Stimulated activated CD4-positive, alpha-beta T cell treated with anti-CD3 and anti-CD28 coated beads, Interleukin-15, amount 100 ng/mL, for 24 hours (primary cell): ENCODE results near the gene TMEM225B.
"Not testable (repeated sequence)": the region's sequence is repeated elsewhere in the genome, so short reads cannot be mapped to it uniquely, and the experiment has no call there.

Experiments
- DNase-seq: peaks from one replicate; pipeline ENCODE4 v3.0.0-alpha.2; 2020

The TMEM225B gene

DNA sequence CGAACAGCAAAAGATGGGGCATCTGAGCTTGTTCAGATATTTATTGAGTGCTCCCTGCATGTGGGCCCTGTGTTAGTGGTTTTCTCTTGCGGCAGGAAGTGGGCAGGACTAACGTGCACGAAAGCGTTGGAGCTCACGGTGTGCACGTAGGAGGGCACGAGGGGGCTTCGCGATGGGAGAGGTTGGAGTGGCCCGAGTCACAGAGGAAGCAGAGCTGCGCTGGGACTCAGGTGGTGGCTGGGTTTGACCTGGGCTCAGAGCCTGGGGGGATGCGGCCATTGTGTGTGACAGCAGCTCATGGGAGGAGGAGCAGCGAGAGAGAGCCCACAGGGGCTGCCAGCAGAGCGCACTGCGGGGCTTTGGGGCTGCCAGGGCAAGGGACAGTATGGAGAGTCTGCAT is 26.4 kb downstream of the TMEM225B start:
- peak; percentile 84 for DNase-seq

DNA sequence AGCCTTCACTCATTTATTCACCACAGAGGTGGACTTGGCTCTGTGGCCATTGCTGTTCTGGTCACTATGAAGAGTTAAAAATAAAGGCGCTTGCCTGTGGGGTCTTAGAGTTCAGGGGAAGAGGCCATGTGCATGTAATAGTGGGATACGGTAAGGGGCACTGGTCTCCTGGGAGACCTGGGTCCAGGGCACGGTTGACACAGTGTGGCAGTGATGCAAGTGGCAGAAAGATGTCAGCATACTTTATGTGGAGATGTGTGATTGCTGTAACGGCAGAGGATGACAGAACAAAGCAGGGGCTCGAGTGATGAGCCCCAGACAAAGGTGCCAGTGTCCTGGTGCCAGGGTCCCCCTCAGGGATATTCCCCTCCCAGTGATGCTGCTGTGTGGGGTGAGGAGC is 27.3 kb downstream of the TMEM225B start:
- no peak for DNase-seq

DNA sequence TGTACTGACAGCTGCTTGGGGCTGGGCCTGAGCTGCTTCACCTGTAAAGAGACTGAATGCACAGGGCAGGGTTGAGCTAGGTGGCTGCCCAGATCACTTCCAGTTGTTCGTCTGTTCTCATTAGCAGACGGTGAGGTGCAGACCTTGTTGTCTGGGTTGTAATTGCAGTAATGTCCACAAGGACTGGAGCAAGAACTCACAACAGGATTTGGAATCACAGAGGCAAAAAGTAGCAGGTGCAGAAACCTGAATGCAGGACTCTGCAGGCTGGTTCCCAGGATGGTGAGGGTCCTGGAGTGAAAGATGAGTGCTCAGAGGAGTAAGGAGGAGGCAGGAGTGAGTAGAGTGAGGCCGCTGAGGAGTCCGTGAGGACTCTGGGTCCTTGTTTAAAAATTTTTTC is 27.9 kb downstream of the TMEM225B start:
- no peak for DNase-seq

DNA sequence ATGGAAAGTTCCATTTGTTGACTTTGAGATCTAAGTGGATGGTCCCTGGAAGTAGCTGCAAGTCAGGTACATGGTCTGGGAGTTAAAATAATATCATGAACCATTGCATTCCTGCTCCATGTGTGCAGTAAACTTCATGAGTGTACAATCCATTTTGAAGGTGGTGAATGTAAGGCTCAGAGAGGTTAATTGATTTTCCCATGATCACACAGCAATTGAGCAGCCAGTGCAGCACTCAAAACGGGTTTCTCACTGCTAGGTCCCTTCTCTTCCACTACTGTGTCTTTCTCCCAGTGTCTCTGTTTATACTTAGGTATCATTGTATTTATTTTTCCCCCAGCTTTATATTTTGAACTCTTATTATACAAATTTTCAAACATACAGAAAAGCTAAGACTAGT is 28.6 kb downstream of the TMEM225B start:
- no peak for DNase-seq

DNA sequence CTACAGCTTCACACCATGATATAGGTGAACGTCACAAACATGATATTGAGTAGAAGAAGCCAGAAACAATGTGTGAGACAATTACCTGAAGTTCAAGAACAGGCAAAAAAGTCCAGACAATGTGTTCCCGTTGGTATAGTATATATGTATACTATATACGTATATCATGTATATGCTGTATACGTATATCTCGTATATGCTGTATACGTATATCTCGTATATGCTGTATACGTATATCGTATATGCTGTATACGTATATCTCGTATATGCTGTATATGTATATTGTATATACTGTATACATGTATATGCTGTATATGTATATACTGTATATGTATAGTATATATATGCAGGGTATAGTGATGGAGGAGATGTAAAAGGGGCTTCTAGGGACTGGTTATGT is 29.4 kb downstream of the TMEM225B start:
- no peak for DNase-seq

DNA sequence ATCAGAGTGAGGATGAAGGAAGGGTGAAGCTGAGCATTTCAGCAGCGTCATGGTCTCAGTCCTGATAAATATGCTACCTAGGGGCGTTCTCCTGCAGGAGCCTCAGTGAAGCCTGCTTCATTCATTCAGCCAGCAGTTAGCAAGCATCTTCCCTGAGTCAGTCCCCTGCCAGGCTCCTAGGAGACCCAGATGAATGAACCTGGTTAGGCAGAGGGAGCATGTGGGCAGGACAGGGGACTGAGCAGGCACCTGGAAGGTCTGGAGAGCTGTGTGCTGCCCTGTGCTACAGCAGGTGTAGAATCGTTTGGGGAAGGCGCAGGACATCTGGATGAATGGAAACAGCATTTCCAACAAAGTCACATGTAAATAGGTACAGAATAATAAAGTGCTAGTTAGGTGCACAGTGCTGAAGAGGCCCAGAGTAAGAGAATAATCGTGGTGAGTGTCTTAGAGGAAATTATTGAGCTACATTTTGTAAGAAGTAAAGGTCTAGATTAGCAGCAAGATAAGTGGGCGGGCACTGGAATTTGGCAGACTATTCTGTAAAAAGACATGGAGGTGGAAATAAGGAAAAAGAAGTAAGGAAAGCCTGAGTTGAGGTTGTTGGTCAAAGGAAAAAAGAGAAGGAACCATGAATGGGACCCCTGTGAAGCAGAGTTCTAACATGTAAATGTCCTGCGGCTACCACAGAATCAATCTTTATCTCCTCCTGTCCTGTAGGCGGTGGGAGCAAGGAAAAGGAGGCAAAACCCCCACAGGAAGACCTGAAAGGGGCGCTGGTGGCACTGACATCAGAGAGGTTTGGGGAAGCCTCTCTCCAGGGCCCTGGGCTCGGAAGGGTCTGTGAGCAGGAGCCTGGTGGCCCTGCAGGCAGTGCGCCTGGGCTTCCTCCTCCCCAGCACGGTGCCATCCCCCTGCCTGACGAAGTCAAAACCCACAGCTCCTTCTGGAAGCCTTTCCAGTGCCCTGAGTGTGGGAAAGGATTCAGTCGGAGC is 30.7 kb downstream of the TMEM225B start:
- no peak for DNase-seq

DNA sequence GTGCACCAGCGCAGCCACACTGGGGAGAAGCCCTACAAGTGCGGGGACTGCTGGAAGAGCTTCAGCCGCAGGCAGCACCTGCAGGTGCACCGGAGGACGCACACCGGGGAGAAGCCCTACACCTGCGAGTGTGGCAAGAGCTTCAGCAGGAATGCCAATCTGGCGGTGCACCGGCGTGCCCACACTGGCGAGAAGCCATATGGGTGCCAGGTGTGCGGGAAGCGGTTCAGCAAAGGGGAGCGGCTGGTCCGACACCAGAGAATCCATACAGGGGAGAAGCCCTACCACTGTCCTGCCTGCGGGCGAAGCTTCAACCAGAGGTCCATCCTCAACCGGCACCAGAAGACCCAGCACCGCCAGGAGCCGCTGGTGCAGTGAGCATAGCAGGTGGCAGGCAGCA is 31.6 kb downstream of the TMEM225B start:
- no peak for DNase-seq

DNA sequence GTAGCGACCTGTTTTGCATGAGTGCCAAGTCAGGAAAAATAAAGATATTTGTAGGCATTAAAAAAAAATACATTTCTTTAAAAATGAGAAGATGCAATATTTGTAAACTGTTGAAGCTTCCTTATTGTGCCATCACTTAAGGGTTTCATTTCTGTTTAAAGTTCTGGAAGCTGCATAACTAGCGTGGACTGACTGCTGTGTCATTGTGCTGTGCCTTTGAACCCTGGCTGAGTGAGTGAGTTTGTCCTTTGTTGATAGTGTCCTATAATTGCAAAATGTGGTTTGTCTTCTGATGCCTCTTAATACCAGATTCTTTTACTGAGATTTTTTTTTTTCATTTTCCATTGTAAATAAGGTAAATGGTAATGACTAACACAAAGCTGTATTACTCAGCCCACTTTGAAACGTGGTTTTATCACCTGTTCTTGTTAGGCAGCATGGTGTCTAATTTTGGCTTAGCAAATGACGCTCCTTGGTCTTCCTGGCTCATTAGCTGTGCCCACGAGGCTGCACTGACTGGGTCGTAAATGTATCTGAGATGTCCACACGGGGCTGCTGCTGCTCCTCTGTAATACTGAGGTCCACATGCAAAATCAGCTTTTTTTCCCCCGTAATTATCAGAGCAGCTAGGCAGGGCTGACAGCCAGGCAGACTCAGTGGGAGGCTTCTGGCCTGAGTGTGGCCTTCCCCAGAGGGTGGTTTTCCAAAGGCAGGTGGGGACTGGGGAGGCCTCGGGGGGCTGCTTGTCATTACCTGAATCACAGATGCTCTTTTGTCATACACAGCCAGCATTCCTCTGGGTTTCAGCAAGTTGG is 33.4 kb downstream of the TMEM225B start:
- peak; percentile 67 for DNase-seq

DNA sequence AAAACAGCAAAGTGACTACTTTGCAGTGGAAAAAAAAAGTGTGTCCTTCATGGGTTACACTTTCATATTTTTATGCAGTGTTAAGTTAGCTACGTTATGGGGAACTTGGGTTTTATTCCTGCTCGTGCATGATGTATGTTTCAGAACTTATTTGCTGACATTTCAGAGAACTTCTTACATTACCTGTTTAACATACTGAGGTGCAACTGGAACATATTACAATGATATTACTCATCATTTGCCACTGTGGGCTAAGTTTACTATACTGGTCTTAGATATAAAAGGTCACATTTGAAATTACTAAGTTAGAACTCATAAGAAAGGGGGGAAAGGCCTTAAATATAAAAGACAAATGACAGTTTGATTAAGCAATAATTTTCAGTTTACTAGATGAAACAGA is 39.3 kb downstream of the TMEM225B start:
- not testable (repeated sequence) for DNase-seq

DNA sequence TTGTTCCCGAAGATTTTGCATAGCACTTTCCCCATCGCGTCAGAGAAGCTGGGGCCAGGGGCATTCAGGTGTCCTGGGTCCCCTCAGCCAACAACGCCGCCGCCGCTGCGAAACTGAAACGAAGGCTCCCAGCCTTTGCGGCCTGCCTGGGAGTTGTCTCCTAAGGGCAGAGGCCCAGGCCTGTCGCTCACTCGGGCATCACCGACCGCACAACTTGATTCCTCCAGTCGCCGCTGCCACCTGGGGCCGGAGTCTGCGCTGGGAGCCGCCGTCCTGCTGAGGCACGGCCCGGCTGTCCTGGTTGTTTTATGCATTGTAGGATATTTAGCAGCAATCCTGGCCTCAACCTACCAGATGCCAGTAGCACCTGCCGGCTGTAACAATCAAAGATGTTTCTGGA is 40.7 kb downstream of the TMEM225B start:
- DNase-seq, result no peak

DNA sequence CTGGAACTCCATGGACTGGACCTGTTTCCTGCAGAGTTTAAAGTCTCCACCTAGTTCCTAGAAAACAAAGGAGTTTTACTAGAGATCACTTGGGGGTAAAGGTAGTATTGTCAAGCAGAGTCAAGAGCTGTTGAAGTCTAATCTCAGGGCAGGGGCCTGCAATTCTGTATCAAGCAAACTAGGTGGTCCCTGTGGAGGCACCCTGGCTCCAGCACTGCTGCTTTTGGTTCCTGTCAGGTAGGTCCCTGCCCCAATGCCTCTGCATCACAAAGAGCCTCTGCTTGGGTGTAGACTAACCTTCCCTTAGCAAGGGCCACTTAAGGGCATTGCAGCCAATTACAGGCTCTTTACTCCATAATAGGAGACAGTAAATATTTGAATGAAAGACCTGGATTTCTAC is 41.2 kb downstream of the TMEM225B start:
- DNase-seq, result no peak

DNA sequence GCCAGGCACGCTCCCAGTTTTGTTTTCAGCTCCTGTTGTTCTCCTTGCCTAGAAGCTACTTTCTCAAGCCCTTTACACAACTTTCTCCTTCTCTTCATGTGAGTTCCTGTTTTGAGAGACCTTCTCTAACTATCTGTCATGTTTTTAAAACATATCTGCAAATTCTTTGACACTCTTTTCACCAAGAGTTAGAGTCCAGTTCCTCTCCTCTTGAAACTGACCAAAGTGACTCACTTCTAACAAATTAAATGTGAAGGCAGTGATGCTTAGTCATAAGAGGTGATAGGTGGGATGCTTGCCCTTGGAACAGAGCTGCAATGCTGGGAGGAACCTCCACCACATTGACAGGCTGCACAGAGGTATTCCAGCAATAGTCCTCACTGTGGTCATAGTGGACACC is 44.0 kb downstream of the TMEM225B start:
- no peak for DNase-seq

DNA sequence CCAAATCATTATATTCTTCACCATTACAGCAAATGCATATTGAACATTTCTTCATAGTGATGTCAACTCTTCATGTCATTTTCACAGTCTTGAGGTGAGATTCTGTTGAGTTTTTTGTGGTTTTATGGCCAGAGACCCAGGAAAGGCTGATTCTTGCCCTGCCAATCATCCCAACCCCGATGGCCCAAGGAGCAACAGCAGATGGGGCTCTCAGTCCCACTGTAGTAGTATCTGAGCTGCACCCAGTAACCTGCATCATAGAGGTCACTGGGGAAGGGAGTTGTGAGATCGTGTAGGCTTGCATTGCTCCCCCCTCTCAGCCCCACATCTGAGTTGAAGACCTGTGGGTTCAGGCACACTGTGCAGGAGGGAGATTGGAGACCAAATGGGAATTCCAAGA is 45.4 kb downstream of the TMEM225B start:
- no peak for DNase-seq

DNA sequence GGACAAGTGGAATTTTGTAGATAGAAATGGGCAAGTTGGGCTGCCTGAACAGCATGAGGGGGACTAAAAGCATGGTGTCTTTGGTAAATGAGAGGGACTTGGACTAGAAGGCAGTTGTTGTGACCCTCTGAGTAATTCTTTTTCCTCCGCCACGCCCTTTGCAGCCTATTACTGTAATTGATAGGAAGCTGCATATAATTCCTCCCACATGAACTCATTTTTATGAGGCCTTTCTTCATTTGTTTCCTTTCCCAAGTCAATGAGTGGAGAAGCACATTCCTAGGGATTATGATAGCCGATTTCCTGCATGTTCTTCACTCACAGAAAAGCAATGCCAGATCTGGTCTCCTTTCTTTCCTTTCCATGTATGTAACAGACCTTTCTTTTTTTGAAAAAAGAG is 46.4 kb downstream of the TMEM225B start:
- no peak for DNase-seq

DNA sequence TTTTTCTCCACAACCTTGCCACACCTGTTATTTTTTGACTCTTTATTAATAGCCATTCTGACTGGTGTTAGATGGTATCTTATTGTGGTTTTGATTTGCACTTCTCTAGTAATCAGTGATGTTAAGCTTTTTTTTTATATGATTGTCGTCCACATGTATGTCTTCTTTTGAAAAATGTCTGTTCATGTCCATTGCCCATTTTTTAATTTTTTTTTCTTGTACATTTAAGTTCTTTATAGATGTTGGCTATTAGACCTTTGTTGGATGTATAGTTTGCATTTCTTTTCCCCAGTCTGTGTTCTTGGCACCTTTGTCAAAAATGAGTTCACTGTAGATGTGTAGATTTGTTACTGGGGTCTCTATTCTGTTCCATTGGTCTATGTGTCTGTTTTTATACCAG is 47.5 kb downstream of the TMEM225B start:
- DNase-seq, result no peak

DNA sequence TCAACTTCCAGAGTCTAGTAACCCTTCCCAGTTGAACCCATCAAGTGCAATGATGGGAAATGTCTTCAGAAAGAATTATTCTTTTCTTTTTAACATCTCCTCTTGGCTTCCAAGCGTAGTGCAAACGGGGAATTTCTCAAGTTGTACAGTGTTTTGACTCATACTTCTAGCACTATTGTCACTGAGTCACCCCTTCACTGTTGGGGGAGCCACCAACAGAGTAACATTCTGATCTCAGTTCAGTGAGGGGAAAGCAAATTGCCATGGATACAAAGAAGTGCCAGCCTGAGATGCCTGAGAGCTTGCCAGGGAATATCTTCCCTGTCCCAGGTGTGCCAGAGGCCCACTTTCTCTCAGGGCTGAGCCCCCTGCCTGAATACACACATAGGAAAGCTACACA is 50.8 kb downstream of the TMEM225B start:
- DNase-seq, result no peak

DNA sequence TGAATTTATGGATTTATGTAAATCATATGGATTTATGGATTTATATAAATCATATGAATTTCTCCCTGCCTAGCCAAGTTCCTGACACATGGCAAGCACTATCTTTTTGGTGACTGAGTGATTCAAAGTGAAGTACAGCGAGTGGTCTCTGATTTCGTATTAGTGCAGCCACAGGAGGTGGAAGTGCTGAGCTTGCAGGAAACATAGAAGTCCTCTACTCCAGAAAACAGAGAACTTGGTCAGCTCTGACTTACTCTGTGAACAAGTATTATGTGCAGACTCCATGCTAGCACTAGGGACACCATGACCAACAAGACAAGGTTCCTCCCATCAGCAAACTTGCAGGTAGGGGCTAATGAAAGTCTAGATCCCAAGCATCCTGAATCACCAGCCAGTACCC is 53.2 kb downstream of the TMEM225B start:
- no peak for DNase-seq

DNA sequence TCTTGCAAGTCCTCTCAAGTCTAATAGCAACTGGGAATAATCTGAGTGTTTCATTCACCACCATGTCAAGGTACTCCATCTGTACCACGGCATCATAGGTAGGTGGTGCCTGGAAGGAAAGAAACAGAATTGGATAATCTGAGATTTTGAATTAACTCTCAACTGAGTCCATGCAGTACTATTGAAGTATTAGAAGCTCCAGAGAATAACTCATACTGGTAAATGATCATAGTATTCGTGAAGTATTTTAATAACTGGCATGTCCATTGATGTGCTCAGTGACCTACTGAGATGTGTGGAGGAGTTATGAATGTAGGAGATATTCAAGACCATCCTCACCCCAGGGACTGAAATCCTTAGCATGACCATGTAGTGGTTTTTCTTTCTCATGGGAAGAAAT is 54.6 kb downstream of the TMEM225B start:
- DNase-seq, result no peak

DNA sequence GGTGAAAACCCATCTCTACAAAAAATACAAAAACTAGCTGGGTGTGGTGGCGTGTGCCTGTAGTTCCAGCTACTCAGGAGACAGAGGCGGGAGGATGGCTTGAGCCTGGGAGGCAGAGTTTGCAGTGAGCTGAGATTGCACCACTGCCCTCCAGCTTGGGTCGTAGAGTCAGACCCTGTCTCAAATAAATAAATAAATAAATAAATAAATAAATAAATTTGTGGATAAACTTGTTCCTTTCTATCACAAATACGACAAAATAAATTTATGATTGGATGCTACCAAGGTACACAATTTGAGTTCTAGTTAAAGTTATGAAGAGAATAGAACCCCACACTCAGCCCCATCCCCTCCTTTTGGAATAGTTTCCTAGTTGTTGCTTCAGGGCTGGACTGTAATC is 55.2 kb downstream of the TMEM225B start:
- DNase-seq, result not testable (repeated sequence)

DNA sequence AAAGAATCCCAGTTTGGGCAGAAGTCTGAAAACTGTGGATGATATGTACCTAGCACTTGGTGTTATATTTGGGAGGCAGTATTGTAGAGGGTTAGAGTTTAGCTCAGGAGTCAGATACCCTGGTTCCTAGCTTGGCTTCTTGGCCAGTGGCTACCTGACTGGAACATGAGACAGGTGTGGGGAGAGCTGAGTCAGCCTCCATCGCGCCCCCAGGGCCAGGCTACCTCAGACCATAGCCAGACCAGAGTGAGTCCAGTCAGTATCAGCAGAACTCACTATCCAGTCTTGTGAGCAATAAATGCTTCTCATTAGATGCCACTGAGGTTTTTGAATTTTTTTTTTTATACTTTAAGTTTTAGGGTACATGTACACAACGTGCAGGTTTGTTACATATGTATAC is 55.7 kb downstream of the TMEM225B start:
- no peak for DNase-seq

DNA sequence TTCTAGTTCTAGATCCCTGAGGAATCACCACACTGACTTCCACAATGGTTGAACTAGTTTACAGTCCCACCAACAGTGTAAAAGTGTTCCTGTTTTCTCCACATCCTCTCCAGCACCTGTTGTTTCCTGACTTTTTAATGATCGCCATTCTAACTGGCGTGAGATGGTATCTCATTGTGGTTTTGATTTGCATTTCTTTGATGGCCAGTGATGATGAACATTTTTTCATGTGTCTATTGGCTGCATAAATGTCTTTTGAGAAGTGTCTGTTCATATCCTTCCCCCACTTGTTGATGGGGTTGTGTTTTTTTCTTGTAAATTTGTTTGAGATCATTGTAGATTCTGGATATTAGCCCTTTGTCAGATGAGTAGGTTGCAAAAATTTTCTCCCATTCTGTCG is 56.6 kb downstream of the TMEM225B start:
- not testable (repeated sequence) for DNase-seq

DNA sequence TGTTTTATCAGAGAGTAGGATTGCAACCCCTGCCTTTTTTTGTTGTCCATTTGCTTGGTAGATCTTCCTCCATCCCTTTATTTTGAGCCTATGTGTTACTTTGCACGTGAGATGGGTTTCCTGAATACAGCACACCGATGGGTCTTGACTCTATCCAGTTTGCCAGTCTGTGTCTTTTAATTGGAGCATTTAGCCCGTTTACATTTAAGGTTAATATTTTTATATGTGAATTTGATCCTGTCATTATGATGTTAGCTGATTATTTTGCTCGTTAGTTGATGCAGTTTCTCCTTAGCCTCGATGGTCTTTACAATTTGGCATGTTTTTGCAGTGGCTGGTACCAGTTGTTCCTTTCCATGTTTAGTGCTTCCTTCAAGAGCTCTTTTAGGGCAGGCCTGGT is 59.8 kb downstream of the TMEM225B start:
- DNase-seq, result not testable (repeated sequence)
